ENCODE data around the gene SYNPO2. TPM values are rescaled to one million over a fixed set of nuclear protein-coding genes. Genes with fewer than 3 reads are reported as not detected.
A peak's percentile ranks its signal among the peaks of the same experiment; 100 is the strongest.

Gene SYNPO2
- total and polyA plus RNA-seq, 2 of the 8 experiments (the other 6 are each of a cell fraction or from before 2014, with no cell fraction given): 0.50 to 4.2 TPM

DNA sequence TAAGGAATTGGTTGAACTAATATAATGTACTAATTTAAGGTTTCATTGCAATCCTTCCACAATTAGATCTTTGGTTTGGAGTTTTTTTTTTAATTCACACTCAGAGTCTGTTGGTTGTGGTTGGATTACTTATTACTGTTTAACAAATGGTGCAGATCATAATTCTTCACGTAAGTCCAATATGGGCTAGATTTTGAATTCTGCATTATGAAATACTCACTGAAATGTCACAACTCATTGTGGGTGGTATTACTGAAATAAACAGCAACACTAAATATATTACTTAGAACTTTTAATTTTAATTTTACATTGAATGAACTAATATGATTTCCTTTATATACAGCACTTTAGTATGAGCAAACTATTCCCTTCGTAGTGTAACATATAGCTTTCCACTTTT lies 152.7 kb downstream of the SYNPO2 start:
- Histone ChIP-seq H3K79me2 (ENCODE audit: control insufficient read depth in 1 of 2, insufficient read depth in 2 of 2, low read length in 2 of 2) (no peaks in the 10 kb centered on the region), H3K9me3 (ENCODE audit: insufficient read depth in 2 of 2, low read depth in 1 of 2, low read length in 1 of 2) (no peaks in the 10 kb centered on the region), H2BK20ac (ENCODE audit: low read length) (no peak overlapping the region), H2BK120ac (replicated peaks; ENCODE audit: low read depth, low read length) (no peak overlapping the region), H3K23ac (ENCODE audit: insufficient read length) (no peak overlapping the region), H3K27ac (ENCODE audit: low read depth, low read length) (no peak overlapping the region), H3K4me2 (ENCODE audit: insufficient read depth in 1 of 2, low read depth in 2 of 2, low read length in 2 of 2) (no peak overlapping the region), H2BK5ac (ENCODE audit: low read depth, low read length) (no peak overlapping the region), H4K5ac (ENCODE audit: insufficient read length, low read depth, low read length) (no peak overlapping the region), H2BK12ac (ENCODE audit: low read depth, low read length) (no peak overlapping the region), H3K36me3 (ENCODE audit: control insufficient read depth in 2 of 4, insufficient read depth in 4 of 4, low read length in 3 of 4) (no peaks in the 10 kb centered on the region), H3K9ac (replicated peaks in 1 of 4; ENCODE audit: extremely low read depth in 1 of 4, low read depth in 3 of 4, low read length in 3 of 4) (no peak overlapping the region), H3K4me3 (ENCODE audit: extremely low read depth in 1 of 4, insufficient read depth in 2 of 4, low read depth in 3 of 4, low read length in 4 of 4) (no peak overlapping the region), H3K27me3 (replicated peaks in 1 of 4; ENCODE audit: control insufficient read depth in 3 of 4, extremely low read depth in 1 of 4, insufficient read depth in 3 of 4, low read length in 3 of 4) (no peaks in the 10 kb centered on the region), H3K79me1 (ENCODE audit: low read depth, low read length) (no peaks in the 10 kb centered on the region), H3K4ac (replicated peaks; ENCODE audit: insufficient read length, low read depth, low read length) (no peak overlapping the region), H3K4me1 (replicated peaks in 1 of 4; ENCODE audit: control insufficient read depth in 3 of 4, insufficient read depth in 4 of 4, low read length in 3 of 4) (peaks cover 0 to 7% (median 1%) of the 10 kb centered on the region in 4 experiments; a peak in 6 of 7 replicates), H3K23me2 (ENCODE audit: low read depth, low read length) (no peaks in the 10 kb centered on the region), H3K18ac (ENCODE audit: extremely low read depth, low read length) (no peak overlapping the region), H4K8ac (ENCODE audit: extremely low read depth, insufficient read depth, low read length) (no peak overlapping the region), H3K14ac (ENCODE audit: insufficient read length) (no peak overlapping the region), H4K20me1 (replicated peaks in 1 of 2; ENCODE audit: control insufficient read depth in 1 of 2, insufficient read depth in 2 of 2, low read length in 2 of 2) (no peaks in the 10 kb centered on the region), H2AFZ (ENCODE audit: low read length) (no peak overlapping the region), H4K91ac (replicated peaks; ENCODE audit: insufficient read length, low read length) (no peak overlapping the region), H3K56ac (replicated peaks; ENCODE audit: insufficient read length, low read depth, low read length) (no peak overlapping the region), H2AK5ac (ENCODE audit: low read depth, low read length) (no peak overlapping the region), H2BK15ac (ENCODE audit: low read length) (no peak overlapping the region)
- ChIA-PET CTCF (ENCODE audit: partially characterized antibody) (interaction anchor here (0.6 to 4.8 kb wide), 35 partner anchors 8 to 452 kb away, joined by 3 to 42 read pairs (median 5); partner anchors contain the start of gene USP53), POLR2A (ENCODE audit: partially characterized antibody) (interaction anchor here (1.4 kb wide), 1 partner anchor 171 kb away, joined by 4 read pairs; the partner anchor contains the start of gene USP53)
- FAIRE-seq: peak; percentile 7
- DNase-seq (ENCODE audit: low read depth in 1 of 2, low spot score in 2 of 2): no peak
- 86% methylated on average over 2 of the region's 2 CpGs; no CpG with 5 or more reads in 1 of the 2 experiments for WGBS, 2 experiments (ENCODE audit: extremely low coverage in 1 of 2, insufficient coverage in 1 of 2, insufficient read length in 1 of 2, insufficient replicate concordance in 2 of 2, low coverage in 1 of 2, low lambda C conversion rate in 2 of 2, missing lambda C conversion rate in 1 of 2)
- TF ChIP-seq POLR2AphosphoS5 (IDR thresholded peaks at IDR 0.05; ENCODE audit: low read depth, low read length) (no peak), MAFK (IDR thresholded peaks at IDR 0.05; ENCODE audit: low read depth, low read length) (no peak), GTF2F1 (IDR thresholded peaks at IDR 0.05; ENCODE audit: borderline replicate concordance, low read depth, low read length) (no peak), BACH1 (IDR thresholded peaks at IDR 0.05; ENCODE audit: low read length) (no peak), EP300 (IDR thresholded peaks at IDR 0.05; ENCODE audit: borderline replicate concordance in 1 of 2, low read depth in 2 of 2, low read length in 2 of 2) (no peak), CHD1 (IDR thresholded peaks at IDR 0.05; ENCODE audit: low read depth, low read length) (no peak), PHF8 (conservative IDR thresholded peaks at IDR 0.05; ENCODE audit: low read depth, low read length) (no peak), SIX5 (IDR thresholded peaks at IDR 0.05; ENCODE audit: low read depth, low read length) (no peak), BRCA1 (IDR thresholded peaks at IDR 0.05; ENCODE audit: low read depth, low read length) (no peak), TBP (IDR thresholded peaks at IDR 0.05; ENCODE audit: low read depth, low read length) (no peak), SIRT6 (IDR thresholded peaks at IDR 0.05; ENCODE audit: low read length) (no peak), FOSL1 (IDR thresholded peaks at IDR 0.05; ENCODE audit: insufficient read depth, low read depth, low read length) (no peak), SAP30 (IDR thresholded peaks at IDR 0.05; ENCODE audit: insufficient read depth, insufficient replicate concordance, low read length) (no peak)
- TF ChIP-seq, protein P1, sequence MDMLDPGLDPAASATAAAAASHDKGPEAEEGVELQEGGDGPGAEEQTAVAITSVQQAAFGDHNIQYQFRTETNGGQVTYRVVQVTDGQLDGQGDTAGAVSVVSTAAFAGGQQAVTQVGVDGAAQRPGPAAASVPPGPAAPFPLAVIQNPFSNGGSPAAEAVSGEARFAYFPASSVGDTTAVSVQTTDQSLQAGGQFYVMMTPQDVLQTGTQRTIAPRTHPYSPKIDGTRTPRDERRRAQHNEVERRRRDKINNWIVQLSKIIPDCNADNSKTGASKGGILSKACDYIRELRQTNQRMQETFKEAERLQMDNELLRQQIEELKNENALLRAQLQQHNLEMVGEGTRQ (IDR thresholded peaks at IDR 0.05; ENCODE audit: low read length): no peak

All from H1 (cell line).